B cell (primary cell): ENCODE data around the gene IMMP2L. TPM values are rescaled to one million over a fixed set of nuclear protein-coding genes. Genes with fewer than 3 reads are reported as not detected.

Experiments used
- ATAC-seq: fragments of 200-7000 bp; cut with Tn5 transposase; one replicate; pipeline ENCODE4 v1.10.0; 2021; ENCODE audit warnings: low read depth, mild to moderate bottlenecking, moderate number of reproducible peaks, moderate library complexity
- CTCF ChIA-PET: fragments of 350-600 bp; sonication (Branson Sonifier 250); formaldehyde crosslinking; loops from one replicate; lab custom pipeline; 2021; ENCODE audit warnings: antibody characterized with exemption, inconsistent platforms; lab: Charles Lee
- POLR2A ChIA-PET: fragments of 350-600 bp; sonication (Branson Sonifier 250); formaldehyde crosslinking; loops from one replicate; lab custom pipeline; 2021; ENCODE audit warnings: antibody characterized with exemption; lab: Charles Lee
- DNase-seq: peaks from one replicate; pipeline ENCODE4 v3.0.0; 2013
- H2AFZ ChIP-seq: 2 replicates; pipeline ENCODE4 v1.6.1; 2012; ENCODE audit warnings: mild to moderate bottlenecking, low read depth, low read length; ENCODE audit not compliant: insufficient read depth, poor library complexity, severe bottlenecking
- H3K27ac ChIP-seq, 2 donors: 1 replicate in 1 of 2; 2 replicates in 1 of 2; pipeline ENCODE4 v1.5.1; 2012 to 2013; ENCODE audit warnings: low read length in 2 of 2, mild to moderate bottlenecking in 2 of 2, moderate library complexity in 1 of 2
- H3K27me3 ChIP-seq, 4 experiments: fragments of 200-600 bp in 1 of 4; sonication (generic) in 1 of 4; replicated peaks in 1 of 4; 1 replicate in 2 of 4; 2 replicates in 2 of 4; pipeline versions ENCODE4 v1.6.1 to v1.7.0; 2013 to 2016; ENCODE audit warnings: low read length in 3 of 4, mild to moderate bottlenecking in 2 of 4, mixed read lengths in 1 of 4, moderate library complexity in 1 of 4; ENCODE audit not compliant: insufficient read depth in 4 of 4, control insufficient read depth in 3 of 4; ENCODE audit errors: control extremely low read depth in 1 of 4
- H3K36me3 ChIP-seq, 2 experiments: replicated peaks in 1 of 2; 1 replicate in 1 of 2; 2 replicates in 1 of 2; pipeline versions ENCODE4 v1.6.1 to v1.7.1; 2013; ENCODE audit warnings: low read length in 1 of 2; ENCODE audit not compliant: insufficient read depth in 2 of 2, control insufficient read depth in 1 of 2; ENCODE audit errors: control extremely low read depth in 1 of 2, extremely low read depth in 1 of 2
- H3K4me1 ChIP-seq, 2 donors: fragments of 200-600 bp in 1 of 2; sonication (generic) in 1 of 2; 1 replicate in 1 of 2; 2 replicates in 1 of 2; pipeline versions ENCODE4 v1.5.1 to v1.6.1; 2013 to 2017; ENCODE audit warnings: low read length in 2 of 2; ENCODE audit not compliant: control insufficient read depth in 2 of 2, insufficient read depth in 2 of 2
- H3K4me2 ChIP-seq: replicated peaks from 2 replicates; pipeline ENCODE3; 2012; ENCODE audit warnings: mild to moderate bottlenecking, low read depth, low read length; ENCODE audit not compliant: poor library complexity, severe bottlenecking
- H3K4me3 ChIP-seq, 5 experiments: fragments of 200-600 bp in 1 of 5; sonication (generic) in 1 of 5; 1 replicate in 3 of 5; 2 replicates in 2 of 5; pipeline versions ENCODE4 v1.5.1 to v1.7.0; 2011 to 2016; ENCODE audit warnings: low read length in 4 of 5, mild to moderate bottlenecking in 4 of 5, low read depth in 2 of 5, control low read depth in 1 of 5, moderate library complexity in 1 of 5; ENCODE audit not compliant: insufficient read depth in 1 of 5; ENCODE audit errors: control extremely low read depth in 1 of 5, extremely low read depth in 1 of 5
- H3K79me2 ChIP-seq: fragments of 200-600 bp; sonication (generic); one replicate; pipeline ENCODE4 v1.6.0; 2016; ENCODE audit warnings: low read length; ENCODE audit not compliant: control insufficient read depth, insufficient read depth
- H3K9ac ChIP-seq: fragments of 200-600 bp; sonication (generic); 2 replicates; pipeline ENCODE4 v1.6.1; 2017; ENCODE audit warnings: mild to moderate bottlenecking, low read length, moderate library complexity
- H3K9me3 ChIP-seq, 3 donors: one replicate each; pipeline versions ENCODE4 v1.6.1 to v1.7.1; 2013; ENCODE audit warnings: low read length in 2 of 3; ENCODE audit not compliant: control insufficient read depth in 2 of 3, insufficient read depth in 1 of 3; ENCODE audit errors: control extremely low read depth in 1 of 3
- H4K20me1 ChIP-seq: 2 replicates; pipeline ENCODE4 v1.6.0; 2012; ENCODE audit warnings: mild to moderate bottlenecking, low read length; ENCODE audit not compliant: insufficient read depth, control insufficient read depth, poor library complexity, severe bottlenecking
- H3K27ac Mint-ChIP-seq: one replicate; pipeline ENCODE4 v1.8.0; 2021; ENCODE audit warnings: mixed read lengths
- H3K27me3 Mint-ChIP-seq: one replicate; pipeline ENCODE4 v1.8.0; 2021; ENCODE audit warnings: mixed read lengths
- H3K4me1 Mint-ChIP-seq: one replicate; pipeline ENCODE4 v1.8.0; 2021; ENCODE audit warnings: mixed read lengths
- H3K4me3 Mint-ChIP-seq: one replicate; pipeline ENCODE4 v1.8.0; 2021; ENCODE audit warnings: mixed read lengths
- H3K9me3 Mint-ChIP-seq: one replicate; pipeline ENCODE4 v1.8.0; 2022; ENCODE audit warnings: mixed read lengths; ENCODE audit not compliant: insufficient read depth
- CTCF ChIP-seq: fragments of 200-600 bp; IDR thresholded peaks from one replicate; pipeline ENCODE4 v1.8.0; 2022; ENCODE audit warnings: antibody characterized with exemption, mild to moderate bottlenecking
- EZH2 ChIP-seq: IDR thresholded peaks from 2 replicates; pipeline ENCODE4 v1.6.1; 2012; ENCODE audit warnings: borderline replicate concordance, low read depth, mild to moderate bottlenecking, moderate library complexity, low read length; ENCODE audit not compliant: insufficient read depth, poor library complexity, severe bottlenecking
- WGBS: methylation state at CpG from one replicate; pipeline ENCODE4 v1.1.5; 2013; ENCODE audit warnings: missing lambda C conversion rate; ENCODE audit not compliant: insufficient coverage; 5-methylcytosine and 5-hydroxymethylcytosine counted together
- intact Hi-C: fragments of 100-400 bp; cut with micrococcal nuclease; formaldehyde crosslinking; loops from one replicate; pipeline ENCODE4 v1.10.0; 2022
- polyA plus RNA-seq: library from polyadenylated mRNA; depleted of rRNA; stranded (reverse); fragments of >200 nt; gene quantifications from 2 replicates; pipeline ENCODE4 v1.2.3, GENCODE V29; 2012
- total RNA-seq, 2 donors: library from RNA; stranded (reverse); fragments of 120-200 nt in 1 of 2; gene quantifications; 1 replicate in 1 of 2; 2 replicates in 1 of 2; pipeline versions ENCODE4 v1.2.3 to v1.2.4, GENCODE V29; 2013 to 2022

The IMMP2L gene
- total and polyA plus RNA-seq, 2 donors (not counting 1 experiment from before 2014, with no cell fraction given) = 3.8 to 34.2 TPM

- Histone ChIP-seq H3K4me2 (no peak overlapping the region), H3K9ac (no peak overlapping the region), H3K4me3 (no peak overlapping the region), H3K4me1 (no peaks in the 10 kb centered on the region), H3K9me3 (no peaks in the 10 kb centered on the region), H3K36me3 (no peaks in the 10 kb centered on the region), H3K79me2 (no peaks in the 10 kb centered on the region), H3K27me3 (no peaks in the 10 kb centered on the region), H4K20me1 (no peaks in the 10 kb centered on the region), H2AFZ (no peak overlapping the region), H3K27ac (no peak overlapping the region)
- no peak for TF ChIP-seq EZH2
- H3K9me3 Mint-ChIP-seq = peaks cover 3% of the 10 kb centered on the region
- no peaks in the 10 kb centered on the region for H3K27me3 Mint-ChIP-seq
- H3K4me1 Mint-ChIP-seq = no peaks in the 10 kb centered on the region
- intact Hi-C loops = no loop called here
- H3K27ac Mint-ChIP-seq = no peak overlapping the region
- no CpG with 5 or more reads among the region's 1 CpG for WGBS
- ChIA-PET CTCF (interaction anchor here (0.6 kb wide), 1 partner anchor 9 kb away, joined by 3 read pairs; no protein-coding TSS in a partner anchor), POLR2A (no interaction called here)
- DNase-seq (no peak), ATAC-seq (no peak)
- H3K4me3 Mint-ChIP-seq = no peak overlapping the region
Measured at GRCh38 chr7:111043561-111043960, 518.7 kb downstream of the IMMP2L start.

GRCh38 chr7:111042842-111043241 lies 519.5 kb downstream of the IMMP2L start:
- no peaks in the 10 kb centered on the region for H3K4me1 ChIP-seq
- DNase-seq (no peak), ATAC-seq (no peak)
- no peaks in the 10 kb centered on the region for H4K20me1 ChIP-seq
- H3K4me3 ChIP-seq = no peak overlapping the region
- H3K9me3 ChIP-seq = no peaks in the 10 kb centered on the region
- intact Hi-C loops = no loop called here
- no peaks in the 10 kb centered on the region for H3K36me3 ChIP-seq
- no peaks in the 10 kb centered on the region for H3K27me3 ChIP-seq
- no peaks in the 10 kb centered on the region for H3K27me3 Mint-ChIP-seq
- no CpG with 5 or more reads among the region's 2 CpGs for WGBS
- H3K9me3 Mint-ChIP-seq = no peaks in the 10 kb centered on the region
- H3K27ac Mint-ChIP-seq = no peak overlapping the region
- no peaks in the 10 kb centered on the region for H3K4me1 Mint-ChIP-seq
- CTCF ChIA-PET = no interaction called here
- no peak overlapping the region for H3K4me3 Mint-ChIP-seq
- H3K27ac ChIP-seq = no peak overlapping the region
- H3K79me2 ChIP-seq = no peaks in the 10 kb centered on the region
- TF ChIP-seq EZH2 = no peak
- TF ChIP-seq CTCF = no peak
- H3K4me2 ChIP-seq = no peak overlapping the region
- POLR2A ChIA-PET = no interaction called here
- no peak overlapping the region for H3K9ac ChIP-seq
- H2AFZ ChIP-seq = no peak overlapping the region
